CD4-positive, alpha-beta T cell treated with Interleukin-17A for 1 hour (primary cell): ENCODE data around the gene DPP10.

ENCODE experiments used
- DNase-seq: peaks from one replicate; pipeline ENCODE4 v3.0.0-alpha.2; 2020

Gene DPP10

DNA sequence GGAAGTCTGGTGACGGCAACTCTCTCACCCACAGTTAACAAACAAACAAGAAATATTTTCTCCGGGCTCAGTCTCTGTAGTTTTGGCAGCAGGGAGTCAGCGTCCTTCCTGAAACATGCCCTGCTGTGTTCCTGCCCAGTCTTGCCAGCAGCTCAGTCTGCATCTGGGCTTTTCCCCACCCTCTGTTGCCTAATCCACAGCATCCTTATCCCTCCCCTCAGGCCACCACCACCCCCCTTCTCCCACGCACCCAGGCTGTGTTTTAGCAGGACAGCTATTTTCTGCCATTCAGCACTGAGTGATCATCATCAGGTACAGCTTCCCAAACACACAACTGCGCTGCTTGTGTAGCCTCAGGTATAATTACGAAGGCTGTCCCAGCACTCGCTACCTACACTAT lies 168.2 kb downstream of the DPP10 start:
- DNase-seq: no peak

DNA sequence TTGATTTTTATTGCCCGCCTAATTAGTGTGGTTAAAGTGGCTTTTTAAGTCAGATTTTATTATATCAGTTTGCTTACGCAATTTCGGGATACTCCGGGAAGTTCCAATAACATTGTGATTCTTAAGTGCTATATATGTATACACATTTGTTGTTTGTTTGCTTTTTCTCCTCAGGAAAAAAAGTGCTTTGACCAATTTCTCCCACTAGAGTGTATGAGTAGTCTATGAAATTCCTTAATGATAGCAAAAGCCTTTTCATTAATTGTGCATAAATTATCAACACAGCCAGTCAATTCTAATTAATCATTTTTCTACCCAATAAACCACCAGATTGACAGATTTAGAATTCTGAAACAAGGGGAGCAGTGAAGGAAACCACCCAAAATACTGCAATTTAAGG lies 172.2 kb downstream of the DPP10 start:
- DNase-seq: no peak

GRCh38 chr2:114628481-114628880 lies 186.0 kb downstream of the DPP10 start:
- DNase-seq: no peak

GRCh38 chr2:114631146-114631545 lies 188.7 kb downstream of the DPP10 start:
- no peak for DNase-seq

GRCh38 chr2:114642166-114642770 lies 199.8 kb downstream of the DPP10 start:
- DNase-seq: no peak

DNA sequence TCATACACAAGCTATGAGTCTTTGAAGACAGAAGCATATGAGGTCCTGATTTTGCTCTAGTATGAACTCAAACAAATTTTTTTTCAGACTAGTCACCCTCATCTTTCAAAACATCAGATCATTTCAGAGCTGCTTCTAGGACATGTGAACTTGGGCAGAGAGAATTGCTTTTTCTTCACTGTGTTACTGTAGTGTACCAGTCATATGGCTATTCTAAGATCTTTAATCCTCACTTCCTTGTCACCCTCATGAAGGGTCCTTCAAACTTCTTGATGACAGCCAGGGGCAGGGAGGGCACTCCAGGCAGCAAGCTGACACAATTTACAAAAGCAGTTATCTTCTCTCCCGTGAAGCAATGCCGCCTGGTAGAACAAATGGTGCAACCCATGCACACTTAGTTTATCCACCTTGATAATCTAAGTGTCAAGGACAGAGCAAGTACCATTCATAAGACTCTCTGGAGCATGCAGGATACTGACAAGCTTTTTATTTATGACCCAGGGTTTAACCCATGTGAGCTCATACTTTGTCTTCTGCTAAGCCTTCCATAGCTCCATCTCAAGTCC lies 200.6 kb downstream of the DPP10 start:
- DNase-seq: no peak

- DNase-seq: no peak
Measured at GRCh38 chr2:114651933-114652332, 209.5 kb downstream of the DPP10 start.

GRCh38 chr2:114659880-114660279 lies 217.4 kb downstream of the DPP10 start:
- DNase-seq: no peak

DNA sequence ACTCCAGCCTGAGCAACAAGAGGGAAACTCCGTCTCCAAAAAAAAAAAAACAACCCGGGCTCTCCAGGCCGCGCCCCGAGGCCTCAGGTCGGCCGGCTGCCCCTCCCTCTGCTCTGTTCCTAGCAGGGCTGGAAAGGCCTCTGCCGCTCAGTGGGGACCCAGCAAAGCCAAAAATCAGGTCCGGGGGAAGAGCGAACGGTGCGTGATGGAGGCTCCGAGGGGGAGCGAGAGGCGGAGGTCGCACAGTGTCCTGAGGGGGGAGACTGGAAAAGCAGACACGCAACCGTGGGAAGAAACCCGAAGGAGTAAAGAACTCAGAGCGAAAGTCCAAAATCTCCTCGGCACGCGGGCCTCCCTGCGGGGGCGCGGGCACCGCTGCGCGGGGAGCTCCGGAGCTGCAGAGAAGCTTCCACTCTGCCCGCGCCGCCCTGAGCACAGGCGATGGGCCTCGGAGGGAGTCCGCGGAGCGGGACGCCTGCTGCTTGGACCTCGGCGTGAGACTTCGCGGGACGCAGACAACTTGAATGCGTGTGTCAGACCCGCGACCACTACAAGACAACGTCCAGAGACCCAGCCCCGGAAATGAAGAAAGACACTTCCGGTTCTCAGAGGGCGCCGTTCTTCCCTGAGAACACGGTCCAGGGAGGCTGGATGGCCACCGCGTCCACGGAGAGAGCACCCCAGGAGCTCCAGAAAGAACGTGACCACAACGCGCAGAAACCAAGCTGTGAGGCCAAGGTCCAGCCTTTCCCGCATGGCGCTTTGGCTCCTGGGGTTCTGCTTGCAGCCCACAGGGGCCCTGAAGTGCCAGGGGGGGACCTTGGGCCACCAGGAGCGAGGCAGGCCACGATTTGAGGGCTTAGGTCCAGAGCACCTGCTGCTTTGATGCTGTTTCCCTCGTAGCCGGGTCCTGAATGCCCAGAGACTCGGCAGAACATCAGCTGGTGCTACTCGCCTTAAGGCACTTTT lies 219.8 kb downstream of the DPP10 start:
- DNase-seq: no peak

GRCh38 chr2:114668415-114668814 lies 226.0 kb downstream of the DPP10 start:
- no peak for DNase-seq

- no peak for DNase-seq
Measured at GRCh38 chr2:114683251-114683650, 240.8 kb downstream of the DPP10 start.

- DNase-seq: no peak
Measured at GRCh38 chr2:114684403-114684802, 242.0 kb downstream of the DPP10 start.

DNA sequence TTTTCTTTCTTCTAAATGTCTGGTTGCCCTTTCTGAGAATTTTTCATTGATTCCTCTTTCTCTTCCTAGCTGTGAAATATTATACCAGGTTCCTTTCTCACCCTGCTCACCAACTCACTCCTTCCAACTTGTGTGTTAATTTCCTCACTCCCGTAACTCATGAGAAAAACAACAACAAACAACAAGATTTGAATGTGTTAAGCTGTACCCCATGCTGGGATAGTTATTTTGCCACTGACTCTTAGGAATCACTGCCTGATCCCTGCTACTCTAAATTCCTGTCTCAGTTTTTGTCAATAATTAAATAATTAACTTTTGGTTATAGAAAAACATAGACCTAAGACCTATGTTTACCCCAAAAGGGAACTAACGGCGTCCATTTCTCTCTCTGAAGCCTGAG lies 242.7 kb downstream of the DPP10 start:
- DNase-seq: no peak

- no peak for DNase-seq
Measured at GRCh38 chr2:114688241-114688640, 245.8 kb downstream of the DPP10 start.

- no peak for DNase-seq
Measured at GRCh38 chr2:114698520-114698919, 256.1 kb downstream of the DPP10 start.

DNA sequence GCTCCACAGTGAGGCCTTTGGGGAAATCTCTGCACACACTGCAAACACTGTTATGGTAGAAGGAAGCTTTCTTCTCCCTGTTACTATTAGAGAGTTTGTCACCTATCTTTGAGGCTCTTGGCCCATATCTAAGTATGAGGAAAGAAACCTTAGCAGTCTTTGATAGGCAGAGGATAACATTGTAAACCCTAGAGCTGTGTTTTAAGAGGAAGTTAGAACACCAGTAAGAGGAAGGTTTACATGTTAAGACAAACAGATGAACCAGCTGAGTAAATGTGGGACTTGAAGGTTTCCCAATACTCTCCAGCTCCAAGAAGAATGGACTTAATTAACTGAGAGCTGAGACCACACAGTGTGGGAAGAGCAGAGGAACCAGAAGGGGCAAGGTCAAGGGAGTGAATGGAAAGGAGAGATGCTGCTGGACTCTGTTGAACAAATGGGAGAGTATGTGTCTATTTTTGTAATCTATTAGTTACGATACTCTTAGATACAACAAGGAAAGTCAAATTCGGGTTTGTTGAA lies 257.0 kb downstream of the DPP10 start:
- no peak for DNase-seq

DNA sequence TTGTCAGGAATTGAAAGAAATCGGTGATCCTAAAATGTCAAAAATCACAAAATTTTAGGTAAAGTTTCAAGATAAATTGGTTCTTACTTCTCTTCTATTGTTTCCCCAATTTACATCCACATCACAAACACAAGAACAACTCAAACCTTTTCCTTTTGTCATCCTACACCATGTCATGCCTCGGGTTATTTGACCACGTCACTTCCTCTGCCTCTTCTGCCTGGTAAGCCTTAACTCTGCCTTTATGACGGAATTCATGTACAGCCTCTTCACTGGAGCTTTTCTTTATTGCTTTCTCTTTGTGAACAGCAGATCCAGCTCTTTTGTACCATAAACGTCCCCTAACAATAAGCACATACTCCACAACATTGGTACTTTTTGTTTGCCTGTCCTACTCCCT lies 258.0 kb downstream of the DPP10 start:
- no peak for DNase-seq

DNA sequence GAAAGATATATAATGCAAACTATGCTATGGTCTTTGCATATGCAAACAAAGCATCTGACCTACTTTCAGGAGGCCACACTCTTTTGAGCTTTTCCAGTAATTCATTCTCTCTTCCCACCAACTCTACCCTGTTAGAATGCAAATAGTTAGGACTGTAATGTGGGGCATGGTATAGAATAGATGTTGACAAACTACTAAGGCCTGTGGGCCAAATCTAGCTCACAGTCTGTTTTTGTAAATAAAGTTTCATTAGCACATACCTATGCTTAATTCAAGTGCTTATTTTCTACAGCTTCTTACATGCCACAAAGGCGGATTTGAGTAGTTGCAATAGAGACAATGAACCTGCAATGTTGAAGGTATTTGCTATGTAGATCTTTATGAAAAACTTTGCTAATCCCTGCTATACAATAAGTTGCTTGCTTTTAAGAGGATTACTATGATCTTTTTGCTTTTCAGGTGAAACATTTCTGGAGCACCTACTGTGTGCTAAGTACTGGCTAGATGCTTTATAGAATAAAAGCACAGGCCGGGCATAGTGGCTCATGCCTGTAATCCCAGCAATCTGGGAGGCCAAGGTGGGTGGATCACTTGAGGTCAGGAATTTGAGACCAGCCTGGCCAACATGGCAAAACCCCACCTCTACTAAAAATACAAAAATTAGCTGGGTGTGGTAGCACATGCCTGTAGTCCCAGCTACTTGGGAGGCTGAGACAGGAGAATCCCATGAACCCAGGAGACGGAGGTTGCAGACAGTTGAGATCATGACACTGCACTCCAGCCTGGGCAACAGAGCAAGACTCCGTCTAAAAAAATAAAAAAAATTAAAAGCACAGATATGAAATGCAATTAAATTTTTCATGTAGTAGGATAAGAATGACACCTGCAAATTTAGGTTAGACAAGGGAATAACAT lies 267.8 kb downstream of the DPP10 start:
- DNase-seq: no peak

DNA sequence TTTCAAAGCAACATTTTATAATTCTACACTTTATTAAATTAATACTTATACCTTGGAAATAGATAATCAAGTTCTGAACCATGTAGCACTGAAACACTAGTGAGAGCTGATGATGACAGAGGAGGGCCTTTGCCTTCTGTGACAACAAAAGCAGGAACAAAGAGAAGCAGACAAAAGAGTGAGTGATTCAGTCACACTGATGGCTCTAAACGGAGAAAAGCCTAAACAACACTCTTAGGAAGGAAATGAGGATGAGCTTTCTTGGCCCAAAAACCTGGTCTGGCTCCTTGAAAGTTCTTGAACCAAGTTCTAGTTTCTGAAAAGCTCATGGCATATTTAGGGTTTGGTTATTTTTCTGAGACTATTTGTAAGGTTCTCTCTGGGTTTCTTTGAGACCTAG lies 271.9 kb downstream of the DPP10 start:
- DNase-seq: no peak

- no peak for DNase-seq
Measured at GRCh38 chr2:114717049-114717448, 274.6 kb downstream of the DPP10 start.

- no peak for DNase-seq
Measured at GRCh38 chr2:114724454-114724853, 282.0 kb downstream of the DPP10 start.

DNA sequence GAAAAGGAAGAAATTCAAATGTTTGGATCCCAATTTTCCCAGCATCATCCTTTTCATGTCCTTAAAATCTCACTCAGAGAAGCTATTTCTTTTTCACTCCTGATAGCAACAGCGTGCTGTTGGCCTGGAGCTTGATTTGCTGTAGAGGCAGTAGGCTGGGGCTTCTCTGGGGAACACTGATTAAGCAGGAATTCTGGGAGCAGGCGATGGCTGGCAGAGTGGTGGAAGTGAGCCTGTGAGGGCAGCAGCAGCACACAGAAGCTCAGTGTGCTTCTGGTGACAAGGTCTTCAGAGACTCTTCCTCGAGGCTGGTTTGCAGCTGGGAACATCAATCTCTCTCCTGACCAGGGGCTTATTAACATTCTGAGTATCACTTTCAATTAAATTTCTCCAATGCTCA lies 284.6 kb downstream of the DPP10 start:
- DNase-seq: no peak

GRCh38 chr2:114728372-114728771 lies 285.9 kb downstream of the DPP10 start:
- no peak for DNase-seq
